GM19395 (cell line): ENCODE results near the gene CREM.

ENCODE experiments used
- ATAC-seq: cut with Tn5 transposase; IDR thresholded peaks from one replicate; pipeline ENCODE4 v1.9.1; 2021; ENCODE audit warnings: mild to moderate bottlenecking, moderate library complexity; ENCODE audit not compliant: unreplicated experiment

Gene CREM

DNA sequence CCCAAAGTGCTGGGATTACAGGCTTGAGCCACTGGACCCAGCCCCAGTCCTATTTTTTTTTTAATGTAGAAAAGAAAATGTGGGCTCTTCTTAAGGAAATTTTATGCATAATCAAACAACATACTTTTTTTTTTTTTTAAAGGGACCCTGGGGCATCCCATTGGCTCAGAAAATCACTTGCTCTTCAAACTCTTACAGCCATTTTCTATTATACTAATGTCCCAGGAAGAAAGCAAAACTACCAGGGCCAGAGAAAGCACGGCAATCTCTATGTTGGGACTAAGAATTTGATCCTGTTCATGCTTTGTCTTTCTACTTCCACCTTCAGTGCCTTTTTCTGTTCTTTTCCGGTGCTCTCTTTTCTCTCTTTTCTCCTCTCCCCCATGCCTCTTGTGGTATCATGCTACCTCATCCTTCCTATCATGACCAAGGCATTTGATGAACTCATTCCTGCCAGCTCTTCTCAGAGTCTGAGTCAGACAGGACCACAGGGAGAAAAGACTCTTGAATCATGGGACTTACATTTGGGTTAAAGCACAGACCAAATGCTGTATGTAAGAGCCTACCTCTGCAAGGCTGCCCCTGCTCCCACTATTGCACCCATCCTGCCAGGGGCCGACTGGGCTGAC, 133.2 kb downstream of the CREM start:
- ATAC-seq, result no peak

GRCh38 chr10:35262436-35262835, 135.8 kb downstream of the CREM start:
- no peak for ATAC-seq
